Natural killer cell (primary cell): Measurements from ENCODE around the gene SAMD4A. TPM values are rescaled to one million over a fixed set of nuclear protein-coding genes. Genes with fewer than 3 reads are reported as not detected.

Source experiments
- ATAC-seq, 3 donors: fragments of 150-1000 bp in 2 of 3; fragments of 200-7000 bp in 1 of 3; cut with Tn5 transposase; 1 replicate in 1 of 3; 2 replicates in 2 of 3; pipeline ENCODE4 v1.10.0; 2021; ENCODE audit warnings: mild to moderate bottlenecking in 2 of 3, moderate library complexity in 2 of 3
- DNase-seq, 2 donors: peaks; one replicate each; pipeline versions ENCODE4 v3.0.0 to v3.0.0-alpha.2; 2013 to 2021; ENCODE audit warnings: mixed read lengths in 1 of 2
- H3K27ac ChIP-seq: one replicate; pipeline ENCODE4 v1.5.1; 2013; ENCODE audit warnings: mild to moderate bottlenecking, low read length
- H3K27me3 ChIP-seq: one replicate; pipeline ENCODE4 v1.6.1; 2013; ENCODE audit warnings: low read length; ENCODE audit not compliant: control insufficient read depth, insufficient read depth
- H3K36me3 ChIP-seq: one replicate; pipeline ENCODE4 v1.6.1; 2013; ENCODE audit warnings: low read length; ENCODE audit not compliant: control insufficient read depth, insufficient read depth
- H3K4me1 ChIP-seq: one replicate; pipeline ENCODE4 v1.6.1; 2013; ENCODE audit warnings: low read length; ENCODE audit not compliant: control insufficient read depth, insufficient read depth
- H3K4me3 ChIP-seq: one replicate; pipeline ENCODE4 v1.5.1; 2013; ENCODE audit warnings: low read length
- H3K9me3 ChIP-seq: one replicate; pipeline ENCODE4 v1.6.1; 2013; ENCODE audit warnings: low read length; ENCODE audit not compliant: control insufficient read depth, insufficient read depth
- H3K27ac Mint-ChIP-seq, 2 donors: one replicate each; pipeline ENCODE4 v1.8.0; 2022; ENCODE audit warnings: mild to moderate bottlenecking in 2 of 2, mixed read lengths in 2 of 2, moderate library complexity in 1 of 2
- H3K27me3 Mint-ChIP-seq, 2 donors: one replicate each; pipeline ENCODE4 v1.8.0; 2022; ENCODE audit warnings: low read depth in 2 of 2, mixed read lengths in 2 of 2
- H3K36me3 Mint-ChIP-seq: one replicate; pipeline ENCODE4 v1.8.0; 2022; ENCODE audit warnings: mixed read lengths
- H3K4me1 Mint-ChIP-seq, 2 donors: one replicate each; pipeline ENCODE4 v1.8.0; 2022; ENCODE audit warnings: mixed read lengths in 2 of 2
- H3K4me3 Mint-ChIP-seq: one replicate; pipeline ENCODE4 v1.8.0; 2022; ENCODE audit warnings: mild to moderate bottlenecking, moderate library complexity, mixed read lengths
- H3K9me3 Mint-ChIP-seq, 2 donors: one replicate each; pipeline ENCODE4 v1.8.0; 2022; ENCODE audit warnings: mixed read lengths in 2 of 2
- CTCF ChIP-seq: fragments of 200-600 bp; IDR thresholded peaks from one replicate; pipeline ENCODE4 v1.8.0; 2022; ENCODE audit warnings: antibody characterized with exemption
- WGBS: methylation state at CpG from one replicate; pipeline ENCODE4 v1.1.7; 2013; ENCODE audit warnings: missing lambda C conversion rate; ENCODE audit not compliant: insufficient coverage; 5-methylcytosine and 5-hydroxymethylcytosine counted together
- intact Hi-C: fragments of 100-400 bp; cut with micrococcal nuclease; formaldehyde crosslinking; loops from one replicate; pipeline ENCODE4 v1.14.2; 2022
- total RNA-seq, 4 donors: library from RNA; stranded (reverse); fragments of 120-200 nt in 1 of 4; gene quantifications; one replicate each; pipeline versions ENCODE4 v1.2.3 to v1.2.4, GENCODE V29; 2013 to 2022

SAMD4A gene
- total RNA-seq, 3 donors from 2014 or later (not counting 1 experiment from before 2014, with no cell fraction given), result 0.70 to 1.6 (median 1.4) TPM

GRCh38 chr14:54614296-54614695 lies 47.4 kb downstream of the SAMD4A start:
- no peak for TF ChIP-seq CTCF
- no peak overlapping the region for H3K27ac Mint-ChIP-seq
- no peak for ATAC-seq

GRCh38 chr14:54617467-54617866 lies 50.5 kb downstream of the SAMD4A start:
- Histone ChIP-seq H3K27ac (no peak overlapping the region), H3K4me3 (no peak overlapping the region), H3K36me3 (no peaks in the 10 kb centered on the region), H3K4me1 (no peaks in the 10 kb centered on the region), H3K27me3 (no peaks in the 10 kb centered on the region), H3K9me3 (no peaks in the 10 kb centered on the region)
- Mint-ChIP-seq H3K4me1 (no peaks in the 10 kb centered on the region), H3K27ac (no peak overlapping the region), H3K36me3 (no peaks in the 10 kb centered on the region), H3K27me3 (peaks cover 6 to 8% of the 10 kb centered on the region in 2 donors), H3K4me3 (no peak overlapping the region), H3K9me3 (no peaks in the 10 kb centered on the region)
- DNase-seq (no peak), ATAC-seq (no peak)
- intact Hi-C loops, result no loop called here
- 81% methylated on average over 3 of the region's 3 CpGs for WGBS
- no peak for TF ChIP-seq CTCF

More at GRCh38 chr14:54614296-54614695, 47.4 kb downstream of the SAMD4A start:
- 100% methylated on average over 1 of the region's 3 CpGs for WGBS
- no peak overlapping the region for H3K27ac ChIP-seq
- no peaks in the 10 kb centered on the region for H3K4me1 ChIP-seq
- no peaks in the 10 kb centered on the region for H3K36me3 ChIP-seq
- no peak for DNase-seq
- peaks cover 12 to 23% of the 10 kb centered on the region in 2 donors for H3K27me3 Mint-ChIP-seq
- intact Hi-C loops, result no loop called here
- H3K36me3 Mint-ChIP-seq, result no peaks in the 10 kb centered on the region
- H3K27me3 ChIP-seq, result no peaks in the 10 kb centered on the region
- H3K9me3 Mint-ChIP-seq, result no peaks in the 10 kb centered on the region
- no peak overlapping the region for H3K4me3 ChIP-seq
- H3K4me3 Mint-ChIP-seq, result no peak overlapping the region
- no peaks in the 10 kb centered on the region for H3K9me3 ChIP-seq
- H3K4me1 Mint-ChIP-seq, result no peaks in the 10 kb centered on the region

GRCh38 chr14:54621686-54622085 lies 54.8 kb downstream of the SAMD4A start:
- intact Hi-C loops, result no loop called here
- H3K36me3 Mint-ChIP-seq, result no peaks in the 10 kb centered on the region
- no peak overlapping the region for H3K27ac Mint-ChIP-seq

More at GRCh38 chr14:54621686-54622085, 54.8 kb downstream of the SAMD4A start:
- peaks cover 0 to 6% of the 10 kb centered on the region in 2 donors for H3K27me3 Mint-ChIP-seq
- H3K4me3 Mint-ChIP-seq, result no peak overlapping the region
- TF ChIP-seq CTCF, result no peak
- no peak for DNase-seq
- Histone ChIP-seq H3K4me3 (no peak overlapping the region), H3K27me3 (no peaks in the 10 kb centered on the region), H3K36me3 (no peaks in the 10 kb centered on the region), H3K27ac (no peak overlapping the region), H3K4me1 (peaks cover 5% of the 10 kb centered on the region), H3K9me3 (no peaks in the 10 kb centered on the region)
- ATAC-seq, result no peak
- H3K4me1 Mint-ChIP-seq, result peaks cover 9 to 10% of the 10 kb centered on the region in 2 donors
- no peaks in the 10 kb centered on the region for H3K9me3 Mint-ChIP-seq
